ENCODE data around the gene TMOD3.

The TMOD3 gene

DNA sequence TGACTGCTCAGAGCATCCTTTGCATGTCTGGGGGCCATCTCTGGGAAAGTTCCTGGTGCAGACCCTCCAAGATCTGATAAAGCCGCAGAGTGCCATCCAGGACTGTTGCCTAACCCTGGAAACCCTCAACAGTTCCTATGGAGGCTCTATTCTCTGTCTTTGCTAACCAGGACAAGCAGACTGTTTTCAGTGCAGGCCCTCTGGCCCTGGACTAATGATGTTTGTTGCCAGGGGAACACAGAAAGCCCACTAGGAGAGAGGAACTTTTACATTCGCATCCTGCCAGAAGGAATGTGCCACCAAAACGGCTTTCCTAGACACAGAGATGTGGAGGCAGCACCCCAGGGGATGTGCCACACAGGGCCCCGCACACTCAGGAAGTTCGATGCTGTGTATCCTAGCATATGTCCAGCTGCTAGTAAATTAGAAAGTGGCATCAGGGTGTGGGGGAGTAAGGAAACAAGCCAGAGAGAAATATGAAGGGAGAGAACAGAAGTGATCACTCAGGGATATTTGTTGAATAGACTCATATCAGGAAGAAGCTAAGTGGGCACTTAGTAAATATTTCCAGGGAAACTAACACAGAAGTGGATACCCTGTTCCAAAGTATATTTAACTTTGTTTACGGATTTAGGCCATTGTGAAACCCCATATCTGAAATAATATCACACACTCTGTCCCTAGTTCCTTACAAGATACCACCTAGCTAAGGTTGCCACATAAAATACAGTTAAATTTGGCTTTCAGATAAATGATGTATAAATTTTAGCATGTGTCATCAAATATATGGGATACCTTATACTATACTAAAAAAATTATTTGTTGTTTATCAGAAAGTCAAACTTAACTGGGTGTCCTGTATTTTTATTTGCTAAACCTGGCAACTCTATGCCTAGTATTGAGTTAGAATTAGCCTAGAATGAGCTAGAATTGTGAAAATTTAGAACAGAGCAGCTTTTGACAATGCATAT is 29.9 kb upstream of the TMOD3 start:
- Histone ChIP-seq H3K4me1 (ENCODE audit: control insufficient read depth, insufficient read depth, low read length) (no peaks in the 10 kb centered on the region), H3K4me3 (ENCODE audit: low read length) (no peak overlapping the region), H3K36me3 (ENCODE audit: control insufficient read depth, insufficient read depth, low read length) (no peaks in the 10 kb centered on the region), H3K27me3 (ENCODE audit: control insufficient read depth, insufficient read depth, low read length) (no peaks in the 10 kb centered on the region), H3K9me3 (ENCODE audit: control insufficient read depth, insufficient read depth, low read length) (no peaks in the 10 kb centered on the region), H3K27ac (ENCODE audit: low read length) (no peak overlapping the region)
- WGBS (ENCODE audit: insufficient coverage, insufficient read length), result no CpG with 5 or more reads among the region's 6 CpGs
- no peak for DNase-seq (ENCODE audit: low read depth, low spot score)

DNA sequence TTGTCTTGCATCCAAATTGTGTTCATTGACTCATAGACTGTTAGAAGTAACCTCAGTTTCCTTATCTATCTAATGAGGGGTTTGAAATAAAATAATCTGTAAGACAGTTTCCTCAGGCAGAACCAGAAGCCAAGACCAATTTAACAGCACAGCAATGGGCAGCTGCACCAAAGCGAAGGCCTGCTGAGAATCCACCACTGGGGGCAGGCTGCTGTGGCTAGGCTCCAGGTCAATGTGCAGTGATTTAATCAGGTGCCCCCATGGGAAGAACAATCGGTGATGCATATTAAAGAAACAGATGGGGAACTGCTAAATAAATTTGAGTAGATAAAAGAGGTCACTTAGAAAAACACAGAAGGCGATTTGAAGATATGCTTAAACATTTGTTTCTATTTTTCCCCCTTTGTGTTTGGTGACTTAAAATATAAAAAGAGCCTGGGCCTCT is 28.0 kb upstream of the TMOD3 start:
- no peak overlapping the region for H3K27ac ChIP-seq (ENCODE audit: low read length)
- no peaks in the 10 kb centered on the region for H3K27me3 ChIP-seq (ENCODE audit: control insufficient read depth, insufficient read depth, low read length)
- no peaks in the 10 kb centered on the region for H3K9me3 ChIP-seq (ENCODE audit: control insufficient read depth, insufficient read depth, low read length)
- no peaks in the 10 kb centered on the region for H3K4me1 ChIP-seq (ENCODE audit: control insufficient read depth, insufficient read depth, low read length)
- no CpG with 5 or more reads among the region's 3 CpGs for WGBS (ENCODE audit: insufficient coverage, insufficient read length)
- H3K4me3 ChIP-seq (ENCODE audit: low read length), result no peak overlapping the region
- H3K36me3 ChIP-seq (ENCODE audit: control insufficient read depth, insufficient read depth, low read length), result no peaks in the 10 kb centered on the region
- peak; percentile 16 for DNase-seq (ENCODE audit: low read depth, low spot score)

DNA sequence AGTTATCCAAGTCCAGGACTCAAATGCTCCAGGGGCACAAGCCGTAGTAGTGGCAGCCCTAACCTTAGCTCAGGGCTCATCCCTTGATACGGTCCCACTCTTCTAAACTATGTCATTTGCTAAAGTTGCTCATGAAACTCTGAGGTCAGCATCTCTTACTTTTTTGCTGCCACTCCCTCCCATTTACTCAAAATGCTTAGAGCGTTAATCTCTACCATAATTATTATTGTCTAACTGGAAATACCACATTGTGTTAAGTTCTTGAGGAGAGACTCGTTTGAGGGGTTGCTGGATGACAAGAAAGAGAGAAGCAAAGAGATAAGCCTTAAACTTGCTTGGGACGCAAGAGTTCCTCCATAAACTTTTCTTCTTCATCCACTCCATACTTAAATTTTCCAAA is 26.9 kb upstream of the TMOD3 start:
- Histone ChIP-seq H3K4me3 (ENCODE audit: low read length) (no peak overlapping the region), H3K36me3 (ENCODE audit: control insufficient read depth, insufficient read depth, low read length) (no peaks in the 10 kb centered on the region)
- WGBS (ENCODE audit: insufficient coverage, insufficient read length), result no CpG with 5 or more reads among the region's 5 CpGs

DNA sequence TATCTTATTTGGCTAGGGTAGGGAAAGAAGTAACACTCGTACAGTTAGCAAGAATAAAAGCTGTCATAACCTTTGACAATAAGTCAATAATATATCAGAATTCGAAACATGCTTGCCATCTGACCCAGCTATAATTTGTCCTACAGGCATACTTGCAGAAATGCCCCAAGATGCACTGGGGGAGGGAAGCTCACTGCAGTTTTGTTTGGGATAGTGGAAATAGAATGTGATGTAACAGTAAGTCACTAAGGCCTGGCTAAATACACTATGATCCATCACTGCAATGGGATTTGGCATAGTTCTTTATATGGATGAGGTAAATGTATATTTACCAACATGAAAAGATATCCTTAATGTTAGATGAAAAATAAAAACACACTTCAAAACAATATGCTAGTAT is 25.5 kb upstream of the TMOD3 start:
- H3K27me3 ChIP-seq (ENCODE audit: control insufficient read depth, insufficient read depth, low read length), result no peaks in the 10 kb centered on the region
- no peak overlapping the region for H3K27ac ChIP-seq (ENCODE audit: low read length)
- H3K9me3 ChIP-seq (ENCODE audit: control insufficient read depth, insufficient read depth, low read length), result no peaks in the 10 kb centered on the region
- no peaks in the 10 kb centered on the region for H3K36me3 ChIP-seq (ENCODE audit: control insufficient read depth, insufficient read depth, low read length)
- no peak overlapping the region for H3K4me3 ChIP-seq (ENCODE audit: low read length)
- no peaks in the 10 kb centered on the region for H3K4me1 ChIP-seq (ENCODE audit: control insufficient read depth, insufficient read depth, low read length)
- no peak for DNase-seq (ENCODE audit: low read depth, low spot score)
- WGBS (ENCODE audit: insufficient coverage, insufficient read length), result no CpG with 5 or more reads among the region's 2 CpGs

More for the DNA sequence above, 26.9 kb upstream of the TMOD3 start:
- Histone ChIP-seq H3K27ac (ENCODE audit: low read length) (no peak overlapping the region), H3K27me3 (ENCODE audit: control insufficient read depth, insufficient read depth, low read length) (no peaks in the 10 kb centered on the region), H3K9me3 (ENCODE audit: control insufficient read depth, insufficient read depth, low read length) (no peaks in the 10 kb centered on the region), H3K4me1 (ENCODE audit: control insufficient read depth, insufficient read depth, low read length) (no peaks in the 10 kb centered on the region)
- DNase-seq (ENCODE audit: low read depth, low spot score), result no peak

DNA sequence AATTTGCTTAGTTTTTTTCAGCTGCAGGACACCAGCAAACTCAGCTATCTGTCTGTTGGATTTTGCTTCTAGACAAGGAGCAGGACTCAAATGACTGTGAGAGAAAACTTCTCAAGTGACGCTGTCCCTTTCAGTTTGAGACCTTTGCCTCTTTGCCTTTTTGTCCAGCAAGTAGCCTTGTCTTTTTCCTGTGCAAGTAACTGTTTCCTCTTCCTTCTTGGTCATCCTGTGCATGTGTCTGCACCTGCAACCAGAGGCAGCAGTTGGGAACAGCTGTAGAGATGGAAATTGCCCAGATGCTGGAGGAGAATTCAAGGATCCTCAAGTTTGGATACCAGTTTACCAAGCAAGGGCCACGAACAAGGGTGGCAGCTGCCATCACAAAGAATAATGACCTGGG is 23.3 kb upstream of the TMOD3 start:
- no peaks in the 10 kb centered on the region for H3K36me3 ChIP-seq (ENCODE audit: control insufficient read depth, insufficient read depth, low read length)
- WGBS (ENCODE audit: insufficient coverage, insufficient read length), result no CpG with 5 or more reads among the region's 2 CpGs

DNA sequence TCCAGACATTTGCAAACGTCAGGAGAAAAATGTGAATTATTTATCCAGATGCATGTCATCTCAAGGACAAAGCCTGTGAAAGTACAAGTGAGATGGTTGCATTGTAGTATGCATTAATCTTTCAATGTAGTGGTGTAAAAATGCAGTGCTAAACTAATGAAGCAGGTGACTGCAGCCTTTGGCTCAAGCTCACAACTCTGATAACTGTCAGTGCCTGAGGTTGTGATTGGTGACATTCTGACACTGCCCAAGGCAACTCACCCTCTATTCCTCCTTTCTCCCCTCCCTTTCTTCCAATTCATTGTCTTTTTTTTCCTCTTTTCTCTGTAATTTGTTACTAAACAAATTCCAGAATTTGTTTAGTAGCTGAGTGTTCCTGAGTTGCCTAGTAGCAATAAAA is 20.0 kb upstream of the TMOD3 start:
- no CpG with 5 or more reads among the region's 1 CpG for WGBS (ENCODE audit: insufficient coverage, insufficient read length)
- DNase-seq (ENCODE audit: low read depth, low spot score), result no peak
- no peaks in the 10 kb centered on the region for H3K4me1 ChIP-seq (ENCODE audit: control insufficient read depth, insufficient read depth, low read length)
- H3K36me3 ChIP-seq (ENCODE audit: control insufficient read depth, insufficient read depth, low read length), result no peaks in the 10 kb centered on the region
- no peaks in the 10 kb centered on the region for H3K9me3 ChIP-seq (ENCODE audit: control insufficient read depth, insufficient read depth, low read length)
- H3K27ac ChIP-seq (ENCODE audit: low read length), result no peak overlapping the region
- H3K4me3 ChIP-seq (ENCODE audit: low read length), result no peak overlapping the region
- no peaks in the 10 kb centered on the region for H3K27me3 ChIP-seq (ENCODE audit: control insufficient read depth, insufficient read depth, low read length)

More for the DNA sequence above, 23.3 kb upstream of the TMOD3 start:
- DNase-seq (ENCODE audit: low read depth, low spot score), result no peak
- Histone ChIP-seq H3K4me3 (ENCODE audit: low read length) (no peak overlapping the region), H3K9me3 (ENCODE audit: control insufficient read depth, insufficient read depth, low read length) (no peaks in the 10 kb centered on the region), H3K27ac (ENCODE audit: low read length) (no peak overlapping the region), H3K27me3 (ENCODE audit: control insufficient read depth, insufficient read depth, low read length) (no peaks in the 10 kb centered on the region), H3K4me1 (ENCODE audit: control insufficient read depth, insufficient read depth, low read length) (no peaks in the 10 kb centered on the region)

DNA sequence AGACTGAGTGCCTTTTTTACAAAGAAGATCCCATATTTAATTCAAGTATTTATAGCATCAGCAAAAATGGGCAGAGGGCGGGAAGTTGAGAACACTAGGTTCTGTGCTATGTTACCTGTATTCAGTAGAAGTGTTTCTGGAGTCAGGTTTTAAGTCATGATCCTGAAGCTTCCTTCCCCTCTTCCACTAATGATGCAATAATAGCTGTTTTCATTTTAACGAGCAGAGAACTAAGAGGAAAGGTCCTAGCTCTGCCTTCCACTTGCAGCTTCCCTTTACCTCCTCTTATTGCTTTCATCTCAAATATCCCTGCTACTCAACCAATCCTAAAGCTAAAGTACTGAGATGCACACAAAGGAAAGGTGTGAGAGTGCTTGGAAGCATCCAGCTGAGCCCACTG is 16.9 kb upstream of the TMOD3 start:
- no peak for DNase-seq (ENCODE audit: low read depth, low spot score)
- Histone ChIP-seq H3K4me3 (ENCODE audit: low read length) (no peak overlapping the region), H3K36me3 (ENCODE audit: control insufficient read depth, insufficient read depth, low read length) (no peaks in the 10 kb centered on the region), H3K27me3 (ENCODE audit: control insufficient read depth, insufficient read depth, low read length) (no peaks in the 10 kb centered on the region), H3K27ac (ENCODE audit: low read length) (no peak overlapping the region), H3K9me3 (ENCODE audit: control insufficient read depth, insufficient read depth, low read length) (no peaks in the 10 kb centered on the region), H3K4me1 (ENCODE audit: control insufficient read depth, insufficient read depth, low read length) (no peaks in the 10 kb centered on the region)
- no CpG with 5 or more reads among the region's 2 CpGs for WGBS (ENCODE audit: insufficient coverage, insufficient read length)

DNA sequence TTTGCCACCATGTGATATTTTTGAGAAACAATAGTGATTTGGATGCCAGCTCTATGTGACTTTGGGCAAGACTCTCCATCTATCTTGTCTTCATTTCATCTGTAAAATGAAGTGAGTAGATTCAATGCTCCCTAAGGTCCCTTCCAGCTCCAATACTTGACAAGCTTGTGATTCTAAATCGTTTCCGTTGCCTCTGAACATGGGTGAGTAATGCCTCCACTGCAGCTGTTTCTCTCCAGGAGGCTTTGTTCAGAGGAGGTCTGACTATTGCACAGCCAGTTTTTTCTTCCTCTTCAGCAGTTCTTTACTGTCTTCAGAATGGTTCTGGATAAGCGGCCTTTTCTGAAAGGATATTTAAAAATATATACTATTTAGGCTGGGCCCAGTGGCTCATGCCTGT is 14.8 kb upstream of the TMOD3 start:
- Histone ChIP-seq H3K4me1 (ENCODE audit: control insufficient read depth, insufficient read depth, low read length) (no peaks in the 10 kb centered on the region), H3K27ac (ENCODE audit: low read length) (no peak overlapping the region), H3K27me3 (ENCODE audit: control insufficient read depth, insufficient read depth, low read length) (no peaks in the 10 kb centered on the region), H3K36me3 (ENCODE audit: control insufficient read depth, insufficient read depth, low read length) (no peaks in the 10 kb centered on the region), H3K4me3 (ENCODE audit: low read length) (no peak overlapping the region), H3K9me3 (ENCODE audit: control insufficient read depth, insufficient read depth, low read length) (no peaks in the 10 kb centered on the region)
- no CpG with 5 or more reads among the region's 3 CpGs for WGBS (ENCODE audit: insufficient coverage, insufficient read length)
- no peak for DNase-seq (ENCODE audit: low read depth, low spot score)

DNA sequence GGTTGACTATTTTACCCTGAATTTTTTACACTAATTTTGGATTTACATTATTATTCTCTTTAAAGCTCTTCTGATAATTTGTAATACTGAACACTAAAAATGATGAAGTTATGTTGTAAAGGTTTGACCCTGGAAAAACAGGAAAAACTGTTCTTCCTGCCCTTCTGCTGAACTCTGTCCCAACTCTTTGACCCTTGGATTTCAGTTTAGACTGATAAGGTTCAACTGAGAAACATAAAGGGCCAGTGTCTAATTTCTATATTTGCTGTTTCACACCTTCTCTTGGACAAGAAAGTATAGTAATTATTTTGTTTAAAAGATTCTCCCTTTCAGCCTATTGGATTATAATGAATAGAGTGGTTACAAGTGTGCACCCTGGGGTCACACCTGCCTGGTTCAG is 12.8 kb upstream of the TMOD3 start:
- Histone ChIP-seq H3K36me3 (ENCODE audit: control insufficient read depth, insufficient read depth, low read length) (no peaks in the 10 kb centered on the region), H3K4me3 (ENCODE audit: low read length) (no peak overlapping the region), H3K9me3 (ENCODE audit: control insufficient read depth, insufficient read depth, low read length) (no peaks in the 10 kb centered on the region), H3K27me3 (ENCODE audit: control insufficient read depth, insufficient read depth, low read length) (no peaks in the 10 kb centered on the region), H3K27ac (ENCODE audit: low read length) (no peak overlapping the region), H3K4me1 (ENCODE audit: control insufficient read depth, insufficient read depth, low read length) (no peaks in the 10 kb centered on the region)
- no peak for DNase-seq (ENCODE audit: low read depth, low spot score)

DNA sequence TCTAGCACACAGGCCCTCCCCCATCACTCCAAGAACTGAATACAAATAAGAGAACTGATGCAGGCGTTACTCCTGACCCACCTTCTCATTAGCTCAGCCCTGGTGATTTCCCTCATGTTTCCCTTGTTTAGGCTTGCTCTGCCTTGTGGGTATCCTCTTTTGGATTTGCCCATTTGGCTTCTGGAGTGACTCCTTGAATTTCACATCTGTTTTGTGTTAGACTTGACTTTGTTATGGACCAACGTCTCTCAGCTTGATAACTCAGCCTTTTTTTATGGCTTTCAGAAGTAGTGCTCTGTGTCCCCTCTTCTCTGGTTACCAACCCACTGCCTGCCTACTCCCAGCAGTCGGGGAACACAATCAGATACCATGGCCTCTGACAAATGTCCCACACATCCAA is 11.3 kb upstream of the TMOD3 start:
- no peak for DNase-seq (ENCODE audit: low read depth, low spot score)
- no peaks in the 10 kb centered on the region for H3K36me3 ChIP-seq (ENCODE audit: control insufficient read depth, insufficient read depth, low read length)
- no peak overlapping the region for H3K27ac ChIP-seq (ENCODE audit: low read length)
- H3K9me3 ChIP-seq (ENCODE audit: control insufficient read depth, insufficient read depth, low read length), result no peaks in the 10 kb centered on the region
- no peak overlapping the region for H3K4me3 ChIP-seq (ENCODE audit: low read length)
- no peaks in the 10 kb centered on the region for H3K4me1 ChIP-seq (ENCODE audit: control insufficient read depth, insufficient read depth, low read length)
- no peaks in the 10 kb centered on the region for H3K27me3 ChIP-seq (ENCODE audit: control insufficient read depth, insufficient read depth, low read length)
- no CpG with 5 or more reads among the region's 3 CpGs for WGBS (ENCODE audit: insufficient coverage, insufficient read length)

DNA sequence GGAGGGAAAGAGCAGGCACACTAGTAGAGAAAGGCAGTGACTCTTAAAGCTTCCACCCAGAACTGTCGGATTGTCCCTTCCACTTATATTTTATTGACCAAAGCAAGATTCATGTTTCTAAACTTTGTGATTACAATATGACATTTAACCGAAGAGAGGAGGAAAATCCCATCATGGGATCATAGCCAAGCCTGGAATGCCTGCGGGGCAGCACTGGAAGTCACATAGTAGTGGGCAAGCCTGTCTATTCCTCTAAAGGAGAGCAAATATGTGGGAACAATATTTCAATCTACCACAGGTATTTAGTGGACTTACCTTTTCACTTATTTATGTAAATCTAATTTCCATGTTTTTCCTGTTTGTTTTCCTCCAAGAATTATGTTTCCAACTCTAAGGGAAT is 3.8 kb upstream of the TMOD3 start:
- Histone ChIP-seq H3K27me3 (ENCODE audit: control insufficient read depth, insufficient read depth, low read length) (no peaks in the 10 kb centered on the region), H3K27ac (ENCODE audit: low read length) (no peak overlapping the region), H3K4me3 (ENCODE audit: low read length) (no peak overlapping the region), H3K9me3 (ENCODE audit: control insufficient read depth, insufficient read depth, low read length) (no peaks in the 10 kb centered on the region), H3K4me1 (ENCODE audit: control insufficient read depth, insufficient read depth, low read length) (no peaks in the 10 kb centered on the region), H3K36me3 (ENCODE audit: control insufficient read depth, insufficient read depth, low read length) (no peaks in the 10 kb centered on the region)
- WGBS (ENCODE audit: insufficient coverage, insufficient read length), result no CpG with 5 or more reads among the region's 3 CpGs
- DNase-seq (ENCODE audit: low read depth, low spot score), result no peak
